Activated CD8-positive, alpha-beta T cell treated with anti-CD3 and anti-CD28 coated beads for 36 hours (primary cell): ENCODE results near the gene ADORA2A. TPM values are rescaled to one million over a fixed set of nuclear protein-coding genes. Genes with fewer than 3 reads are reported as not detected.
A peak's percentile ranks its signal among the peaks of the same experiment; 100 is the strongest.

Experiments used
- ATAC-seq: fragments of 200-7000 bp; cut with Tn5 transposase; one replicate; pipeline ENCODE4 v1.10.0; 2021; ENCODE audit warnings: mild to moderate bottlenecking, moderate library complexity
- CTCF ChIA-PET: fragments of 350-600 bp; sonication (Branson Sonifier 250); formaldehyde crosslinking; loops from one replicate; lab custom pipeline; 2021; ENCODE audit warnings: antibody characterized with exemption; lab: Charles Lee
- POLR2A ChIA-PET: fragments of 350-600 bp; sonication (Branson Sonifier 250); formaldehyde crosslinking; loops from one replicate; lab custom pipeline; 2021; ENCODE audit warnings: antibody characterized with exemption; lab: Charles Lee
- DNase-seq: peaks from one replicate; pipeline ENCODE4 v3.0.0-alpha.2; 2020
- H3K27ac Mint-ChIP-seq: one replicate; pipeline ENCODE4 v1.8.0; 2021; ENCODE audit warnings: mild to moderate bottlenecking, mixed read lengths
- H3K27me3 Mint-ChIP-seq: one replicate; pipeline ENCODE4 v1.8.0; 2021; ENCODE audit warnings: mixed read lengths
- H3K36me3 Mint-ChIP-seq: one replicate; pipeline ENCODE4 v1.8.0; 2021; ENCODE audit warnings: low read depth, mixed read lengths
- H3K4me1 Mint-ChIP-seq: one replicate; pipeline ENCODE4 v1.8.0; 2021; ENCODE audit warnings: low read depth, mixed read lengths
- H3K4me3 Mint-ChIP-seq: one replicate; pipeline ENCODE4 v1.8.0; 2021; ENCODE audit warnings: mild to moderate bottlenecking, moderate library complexity, mixed read lengths
- H3K9me3 Mint-ChIP-seq: one replicate; pipeline ENCODE4 v1.8.0; 2021; ENCODE audit warnings: mixed read lengths
- intact Hi-C: fragments of 100-400 bp; cut with micrococcal nuclease; formaldehyde crosslinking; loops from one replicate; pipeline ENCODE4 v1.10.0; 2022
- total RNA-seq, 2 experiments: library from RNA; stranded (reverse); gene quantifications; one replicate each; pipeline ENCODE4 v1.2.3, GENCODE V29; 2021
- TF ChIP-seq, protein P1 (sequence below): fragments of 200-600 bp; IDR thresholded peaks from one replicate; pipeline ENCODE4 v1.8.0; 2022; ENCODE audit warnings: antibody characterized with exemption, mild to moderate bottlenecking

ADORA2A gene
- total RNA-seq, 2 experiments from 2014 or later = 41.4 to 42.9 TPM

DNA sequence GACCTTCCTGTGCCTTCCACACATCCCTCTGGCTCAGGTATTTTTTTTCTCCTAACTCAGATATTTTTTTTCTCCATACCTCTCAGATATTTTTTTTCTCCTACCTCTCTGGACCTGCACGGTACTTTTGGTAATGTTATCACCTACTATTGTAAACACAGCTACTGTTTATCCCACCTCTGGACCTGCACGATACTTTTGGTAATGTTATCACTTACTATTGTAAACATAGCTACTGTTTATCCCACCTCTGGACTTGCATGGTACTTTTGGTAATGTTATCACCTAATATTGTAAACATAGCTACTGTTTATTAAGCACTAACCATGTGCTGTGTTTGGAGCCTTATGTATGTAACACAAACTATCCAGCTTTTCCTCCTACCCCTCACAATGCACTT lies 55.6 kb downstream of the ADORA2A start:
- no peaks in the 10 kb centered on the region for H3K27me3 Mint-ChIP-seq
- ChIA-PET POLR2A (interaction anchor here (0.7 to 1.0 kb wide), 2 partner anchors 13 to 55 kb away, joined by 3 read pairs; no protein-coding TSS in a partner anchor), CTCF (interaction anchor here (1.0 to 2.0 kb wide), 4 partner anchors 14 to 73 kb away, joined by 3 to 8 read pairs (median 3); no protein-coding TSS in a partner anchor)
- no peaks in the 10 kb centered on the region for H3K9me3 Mint-ChIP-seq
- H3K27ac Mint-ChIP-seq = no peak overlapping the region
- intact Hi-C loops = no loop called here
- TF ChIP-seq, protein P1, sequence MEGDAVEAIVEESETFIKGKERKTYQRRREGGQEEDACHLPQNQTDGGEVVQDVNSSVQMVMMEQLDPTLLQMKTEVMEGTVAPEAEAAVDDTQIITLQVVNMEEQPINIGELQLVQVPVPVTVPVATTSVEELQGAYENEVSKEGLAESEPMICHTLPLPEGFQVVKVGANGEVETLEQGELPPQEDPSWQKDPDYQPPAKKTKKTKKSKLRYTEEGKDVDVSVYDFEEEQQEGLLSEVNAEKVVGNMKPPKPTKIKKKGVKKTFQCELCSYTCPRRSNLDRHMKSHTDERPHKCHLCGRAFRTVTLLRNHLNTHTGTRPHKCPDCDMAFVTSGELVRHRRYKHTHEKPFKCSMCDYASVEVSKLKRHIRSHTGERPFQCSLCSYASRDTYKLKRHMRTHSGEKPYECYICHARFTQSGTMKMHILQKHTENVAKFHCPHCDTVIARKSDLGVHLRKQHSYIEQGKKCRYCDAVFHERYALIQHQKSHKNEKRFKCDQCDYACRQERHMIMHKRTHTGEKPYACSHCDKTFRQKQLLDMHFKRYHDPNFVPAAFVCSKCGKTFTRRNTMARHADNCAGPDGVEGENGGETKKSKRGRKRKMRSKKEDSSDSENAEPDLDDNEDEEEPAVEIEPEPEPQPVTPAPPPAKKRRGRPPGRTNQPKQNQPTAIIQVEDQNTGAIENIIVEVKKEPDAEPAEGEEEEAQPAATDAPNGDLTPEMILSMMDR = no peak
- H3K4me1 Mint-ChIP-seq = peaks cover 17% of the 10 kb centered on the region
- DNase-seq (no peak), ATAC-seq (no peak)
- H3K4me3 Mint-ChIP-seq = no peak overlapping the region
- no peaks in the 10 kb centered on the region for H3K36me3 Mint-ChIP-seq

GRCh38 chr22:24483976-24484545 lies 56.7 kb downstream of the ADORA2A start:
- TF ChIP-seq, protein P1 = no peak
- DNase-seq = no peak
- H3K9me3 Mint-ChIP-seq = no peaks in the 10 kb centered on the region
- intact Hi-C loops = no loop called here
- H3K36me3 Mint-ChIP-seq = no peaks in the 10 kb centered on the region
- no peak overlapping the region for H3K27ac Mint-ChIP-seq
- POLR2A ChIA-PET = interaction anchor here (0.6 kb wide), 1 partner anchor 13 kb away, joined by 3 read pairs; no protein-coding TSS in a partner anchor
- H3K4me3 Mint-ChIP-seq = no peak overlapping the region
- H3K27me3 Mint-ChIP-seq = no peaks in the 10 kb centered on the region
- no peak for ATAC-seq
- CTCF ChIA-PET = interaction anchor here (1.1 to 2.0 kb wide), 3 partner anchors 19 to 74 kb away, joined by 3 to 8 read pairs (median 4); no protein-coding TSS in a partner anchor
- peaks cover 17% of the 10 kb centered on the region for H3K4me1 Mint-ChIP-seq

GRCh38 chr22:24485170-24485569 lies 57.8 kb downstream of the ADORA2A start:
- no peak overlapping the region for H3K4me3 Mint-ChIP-seq
- ATAC-seq (no peak), DNase-seq (no peak)
- peaks cover 17% of the 10 kb centered on the region for H3K4me1 Mint-ChIP-seq
- no peaks in the 10 kb centered on the region for H3K36me3 Mint-ChIP-seq
- H3K27me3 Mint-ChIP-seq = no peaks in the 10 kb centered on the region
- intact Hi-C loops = loop anchor here (5.0 kb wide), 1 partner anchor 53 kb away; no protein-coding TSS in a partner anchor
- TF ChIP-seq, protein P1 = no peak
- POLR2A ChIA-PET = no interaction called here
- CTCF ChIA-PET = interaction anchor here (0.6 to 1.4 kb wide), 4 partner anchors 17 to 63 kb away, joined by 3 to 11 read pairs (median 4); partner anchors contain the start of gene ADORA2A
- H3K9me3 Mint-ChIP-seq = no peaks in the 10 kb centered on the region
- H3K27ac Mint-ChIP-seq = no peak overlapping the region

DNA sequence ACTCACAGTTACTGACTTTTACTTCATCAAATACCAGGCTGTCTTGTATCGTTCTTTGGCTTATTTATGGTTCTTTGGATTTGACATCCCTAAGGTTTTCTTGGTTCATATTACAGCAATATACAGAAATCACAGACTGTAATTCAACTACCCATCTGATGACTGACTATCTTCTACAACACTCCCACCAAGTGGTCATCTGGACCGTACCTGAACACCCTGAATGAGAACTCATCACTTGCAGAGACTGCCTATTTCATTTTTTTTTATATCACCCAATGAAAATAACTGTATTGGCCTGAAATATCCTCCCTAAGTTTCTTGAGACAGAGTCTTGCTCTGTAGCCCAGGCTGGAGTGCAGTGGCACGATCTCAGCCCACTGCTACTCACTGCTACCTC lies 58.2 kb downstream of the ADORA2A start:
- H3K36me3 Mint-ChIP-seq = no peaks in the 10 kb centered on the region
- CTCF ChIA-PET = interaction anchor here (1.1 to 1.6 kb wide), 3 partner anchors 36 to 63 kb away, joined by 3 to 11 read pairs (median 6); no protein-coding TSS in a partner anchor

More for the DNA sequence above, 58.2 kb downstream of the ADORA2A start:
- POLR2A ChIA-PET = interaction anchor here (0.8 to 1.1 kb wide), 3 partner anchors 14 to 181 kb away, joined by 3 to 5 read pairs (median 3); no protein-coding TSS in a partner anchor
- no peak overlapping the region for H3K4me3 Mint-ChIP-seq
- TF ChIP-seq, protein P1 = no peak
- peaks cover 17% of the 10 kb centered on the region for H3K4me1 Mint-ChIP-seq
- ATAC-seq (peak; percentile 43), DNase-seq (peak; percentile 25)
- H3K27me3 Mint-ChIP-seq = no peaks in the 10 kb centered on the region
- no peaks in the 10 kb centered on the region for H3K9me3 Mint-ChIP-seq
- no peak overlapping the region for H3K27ac Mint-ChIP-seq
- intact Hi-C loops = loop anchor here (5.0 kb wide), 1 partner anchor 53 kb away; no protein-coding TSS in a partner anchor
